RKO (cell line): ENCODE results near the gene ERICH6.

Experiments
- DNase-seq: peaks from one replicate; pipeline ENCODE4 v3.0.0-alpha.2; 2016; ENCODE audit warnings: low spot score

ERICH6 gene

GRCh38 chr3:150703756-150704344, at the start of gene ERICH6:
Gene ERICH6 (minus strand): TSS chr3:150703920. CDS start chr3:150703898, 22 bp downstream.
- DNase-seq, result peak; percentile 92

DNA sequence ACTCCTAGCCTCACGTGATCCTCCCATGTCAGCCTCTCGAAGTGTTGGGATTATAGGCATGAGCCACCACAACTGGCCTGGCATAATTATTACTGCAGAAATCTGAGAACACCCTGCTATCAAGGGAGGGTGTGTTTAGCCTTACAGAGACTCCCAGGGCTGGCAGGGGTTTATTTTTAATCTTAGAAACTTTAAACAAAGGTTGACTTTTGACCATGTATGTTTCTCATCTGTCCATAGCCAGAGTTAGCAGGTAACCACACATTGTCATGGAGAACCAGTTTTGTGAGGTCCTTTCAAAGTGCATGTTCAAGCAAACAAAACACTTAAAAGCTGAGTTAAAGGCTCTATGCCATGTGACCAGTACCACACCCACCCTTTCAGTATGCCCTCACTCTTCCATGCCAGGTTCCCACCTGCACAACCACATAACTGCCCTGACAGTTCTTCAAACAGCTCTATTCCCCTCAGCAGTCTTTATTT, 48.1 kb upstream of the ERICH6 start:
- DNase-seq, result no peak

DNA sequence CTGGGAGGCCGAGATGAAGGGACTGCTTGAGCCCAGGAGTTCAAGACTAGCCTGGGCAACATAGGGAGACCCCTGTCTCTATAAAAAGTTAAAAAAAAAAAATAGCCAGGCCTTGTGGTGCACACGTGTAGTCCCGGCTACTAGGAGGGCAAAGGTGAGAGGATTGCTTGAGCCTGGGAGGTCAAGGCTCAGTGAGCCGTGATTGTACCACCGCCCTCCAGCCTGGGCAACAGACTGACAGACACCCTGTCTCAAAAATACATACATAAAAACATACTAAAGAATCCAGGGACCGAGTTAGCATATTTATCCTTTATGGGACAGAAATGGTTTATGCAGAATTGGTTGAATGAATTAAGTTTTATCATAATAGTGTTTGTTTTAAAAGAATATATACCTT, 45.5 kb upstream of the ERICH6 start:
- no peak for DNase-seq

- no peak for DNase-seq
Observed at GRCh38 chr3:150748684-150749047, 44.9 kb upstream of the ERICH6 start.

- no peak for DNase-seq
Observed at GRCh38 chr3:150747886-150748683, 44.4 kb upstream of the ERICH6 start.

- DNase-seq, result no peak
Observed at GRCh38 chr3:150746791-150747590, 43.3 kb upstream of the ERICH6 start.

DNA sequence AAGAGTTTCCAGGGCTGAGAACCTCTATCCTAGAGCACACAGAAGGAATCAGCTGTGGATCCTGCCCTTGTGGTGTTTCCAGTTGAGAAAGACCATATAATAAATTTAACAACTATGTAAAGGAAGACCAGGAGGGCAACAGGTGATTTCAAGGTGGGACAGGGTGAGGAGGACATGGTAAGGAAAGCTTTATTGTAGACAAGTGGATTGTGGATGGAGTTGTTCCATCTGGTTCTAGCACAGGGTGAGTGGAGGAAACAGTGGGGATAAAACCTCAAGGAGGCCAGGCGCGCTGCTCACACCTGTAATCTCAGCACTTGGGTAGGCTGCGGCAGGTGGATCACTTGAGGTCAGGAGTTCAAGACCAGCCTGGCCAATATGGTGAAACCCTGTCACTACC, 42.1 kb upstream of the ERICH6 start:
- no peak for DNase-seq

GRCh38 chr3:150744919-150745211, 41.1 kb upstream of the ERICH6 start:
- no peak for DNase-seq

- DNase-seq, result no peak
Observed at GRCh38 chr3:150744041-150744918, 40.6 kb upstream of the ERICH6 start.

DNA sequence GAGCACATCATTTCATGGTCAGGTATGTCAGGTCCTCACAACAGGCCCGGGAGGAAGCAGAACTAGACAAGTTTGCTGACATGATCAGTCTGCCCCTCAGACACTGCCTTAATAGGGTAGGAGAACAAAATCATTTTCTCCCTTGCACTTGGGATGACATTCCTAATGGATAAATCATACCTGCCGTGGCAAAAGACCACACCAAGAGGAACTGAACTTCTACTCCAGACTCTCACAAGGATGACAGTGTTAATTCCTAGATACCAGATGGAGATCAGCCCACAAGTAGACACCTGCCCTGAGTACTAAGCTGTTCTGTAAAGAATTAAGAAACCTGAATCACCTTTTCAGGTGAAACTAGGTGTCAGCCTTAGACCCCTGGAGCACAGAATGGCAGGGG, 39.8 kb upstream of the ERICH6 start:
- no peak for DNase-seq

- DNase-seq, result no peak
Observed at GRCh38 chr3:150742679-150743078, 39.0 kb upstream of the ERICH6 start.

DNA sequence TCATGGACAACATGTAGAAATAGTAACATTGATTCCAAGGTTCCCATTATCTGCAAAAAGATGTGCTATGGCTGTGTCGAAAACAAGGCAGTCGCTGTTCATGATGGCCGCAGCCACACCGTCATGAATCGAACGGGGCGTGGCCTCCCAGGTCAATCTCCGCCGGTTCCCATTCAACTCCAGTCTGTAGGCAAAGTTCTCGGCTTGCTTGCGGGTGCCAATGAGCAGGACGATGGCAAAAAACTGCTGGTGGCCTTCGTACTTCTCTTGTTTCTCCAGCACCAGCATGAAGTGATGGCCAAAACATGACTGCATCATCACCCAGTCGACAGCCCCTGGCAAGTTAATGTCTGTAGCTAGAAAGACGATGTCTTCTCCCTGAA, 38.4 kb upstream of the ERICH6 start:
- no peak for DNase-seq

- DNase-seq, result no peak
Observed at GRCh38 chr3:150741497-150742140, 37.9 kb upstream of the ERICH6 start.

- no peak for DNase-seq
Observed at GRCh38 chr3:150740733-150741496, 37.2 kb upstream of the ERICH6 start.

GRCh38 chr3:150739877-150740645, 36.3 kb upstream of the ERICH6 start:
- DNase-seq, result no peak

DNA sequence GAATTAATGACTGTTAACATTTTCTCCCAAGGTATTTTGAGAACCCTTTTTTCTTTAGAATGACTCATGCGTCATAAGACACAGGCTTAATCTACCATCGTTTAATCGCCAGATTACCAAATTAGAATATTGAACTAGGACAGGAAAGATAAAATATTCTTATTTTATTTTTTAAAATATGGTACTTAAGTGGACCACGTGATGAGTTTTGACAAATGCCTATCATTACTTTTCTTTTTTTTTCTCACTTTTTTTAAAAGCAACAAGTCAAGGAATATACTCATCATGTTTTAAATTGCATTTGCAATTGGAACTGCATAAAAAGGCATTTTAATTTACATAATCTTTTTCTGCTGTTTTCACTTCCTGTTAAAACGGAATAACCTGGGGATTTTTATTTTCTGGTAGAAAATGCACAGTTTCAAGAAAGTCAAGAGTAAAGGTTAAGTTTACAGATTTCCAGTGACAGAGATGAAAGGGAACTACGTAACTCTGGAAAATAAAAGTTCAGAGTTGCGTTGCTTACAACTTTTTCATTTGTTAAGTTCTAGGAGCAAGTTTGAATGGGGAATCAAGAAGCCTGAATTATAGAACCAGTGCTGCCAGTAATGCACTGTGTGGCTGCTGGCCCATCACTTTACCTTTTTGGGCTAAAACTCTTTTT, 35.6 kb upstream of the ERICH6 start:
- DNase-seq, result no peak

DNA sequence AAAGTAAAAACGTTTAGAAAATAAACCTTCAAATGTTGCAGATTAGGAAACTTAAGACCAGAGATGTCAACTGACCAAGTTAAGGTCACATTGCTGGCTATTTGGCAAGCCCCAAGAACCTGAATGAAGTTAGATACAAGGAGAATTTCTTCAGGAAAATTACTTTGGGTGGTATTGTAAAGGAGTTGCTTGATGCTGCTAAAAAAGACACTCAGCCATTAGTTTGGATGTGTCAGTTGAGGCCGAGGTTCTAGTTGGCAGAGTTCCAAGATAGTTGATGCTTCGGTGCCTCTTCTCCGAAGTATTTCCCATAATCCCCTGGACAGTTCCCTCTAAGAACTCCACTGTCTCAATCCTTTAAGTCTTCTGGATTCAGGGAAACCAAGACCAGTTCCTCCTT, 35.0 kb upstream of the ERICH6 start:
- DNase-seq, result no peak

GRCh38 chr3:150737874-150738679, 34.4 kb upstream of the ERICH6 start:
- no peak for DNase-seq
